ENCODE data around the gene C12orf43.

The C12orf43 gene

DNA sequence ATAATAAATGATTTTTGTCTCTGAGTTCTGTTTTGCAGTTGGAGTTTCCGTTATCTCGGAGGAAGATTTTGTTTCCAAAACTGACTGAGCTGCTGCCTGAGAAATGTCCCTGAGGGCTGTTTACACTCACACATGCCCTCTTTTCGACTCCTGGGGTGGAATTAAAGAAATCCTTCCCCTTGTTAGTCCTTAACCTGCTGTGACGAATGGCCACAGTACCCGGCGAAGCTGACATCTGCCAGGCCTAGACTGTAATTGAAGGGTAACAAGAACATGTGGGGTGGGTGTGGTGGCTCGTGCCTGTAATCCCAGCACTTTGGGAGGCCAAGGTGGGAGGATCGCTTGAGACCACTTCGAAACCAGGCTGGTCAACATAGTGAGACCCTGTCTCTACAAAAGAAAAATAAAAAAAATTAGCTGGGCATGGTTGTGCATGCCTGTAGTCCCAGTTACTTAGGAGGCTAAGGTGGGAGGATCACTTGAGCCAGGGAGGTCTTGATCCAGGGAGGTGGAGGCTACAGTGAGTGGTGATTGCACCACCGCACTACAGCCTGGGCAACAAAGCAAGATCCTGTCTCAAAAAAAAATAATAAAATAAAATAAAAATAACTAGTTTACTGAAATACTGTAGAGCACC, 14.4 kb upstream of the C12orf43 start:
- DNase-seq (ENCODE audit: low read depth, low spot score): no peak
- no peak overlapping the region for H3K27ac ChIP-seq (ENCODE audit: low read length)
- 0 out of 2 replicates have a peak, but pooled peaks cover 2% of the 10 kb centered on the region for H3K4me1 ChIP-seq (ENCODE audit: control insufficient read depth, insufficient read depth, low read length)
- no peak overlapping the region for H3K4me3 ChIP-seq (ENCODE audit: low read length)
- H3K9me3 ChIP-seq (ENCODE audit: control insufficient read depth, insufficient read depth, low read length): no peaks in the 10 kb centered on the region; the same call in 1 of the 2 replicates
- H3K36me3 ChIP-seq (ENCODE audit: control insufficient read depth, insufficient read depth, low read length): no peaks in the 10 kb centered on the region
- WGBS (ENCODE audit: insufficient coverage, insufficient read length): no CpG with 5 or more reads among the region's 10 CpGs
- H3K27me3 ChIP-seq (ENCODE audit: control insufficient read depth, insufficient read depth, low read length): no peaks in the 10 kb centered on the region

DNA sequence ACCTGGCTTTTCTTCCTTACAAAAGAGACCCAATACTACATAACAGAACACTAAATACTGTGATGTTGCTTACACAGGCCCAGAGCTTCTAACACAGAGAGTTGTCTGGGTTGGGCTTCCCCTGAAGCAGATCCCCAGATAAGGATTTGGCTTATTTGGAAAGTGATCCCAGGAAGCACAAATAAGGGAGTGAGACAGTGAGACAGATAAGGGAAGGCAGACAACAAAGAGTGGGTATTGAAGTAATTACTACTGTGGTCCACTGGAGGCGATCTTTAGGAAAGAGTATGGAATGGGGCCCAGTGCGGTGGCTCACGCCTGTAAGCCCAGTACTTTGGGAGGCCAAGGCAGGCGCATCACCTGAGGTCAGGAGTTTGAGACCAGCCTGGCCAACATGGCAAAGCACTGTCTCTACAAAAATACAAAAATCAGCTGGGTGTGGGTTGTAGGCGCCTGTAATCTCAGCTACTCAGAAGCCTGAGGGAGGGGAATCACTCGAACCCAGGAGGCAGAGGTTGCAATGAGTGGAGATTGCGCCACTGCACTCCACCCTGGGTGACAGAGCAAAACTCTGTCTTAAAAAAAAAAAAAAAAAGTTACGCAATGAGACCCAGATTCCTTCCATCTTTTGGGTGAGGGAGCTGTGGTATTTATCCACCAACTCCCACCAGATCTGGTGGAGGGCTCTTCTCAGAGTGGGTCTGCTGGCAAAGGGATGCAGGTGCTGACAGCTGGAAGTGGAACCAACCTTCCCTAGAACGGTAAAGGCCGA, 10.2 kb upstream of the C12orf43 start:
- H3K4me1 ChIP-seq (ENCODE audit: control insufficient read depth, insufficient read depth, low read length): 0 out of 2 replicates have a peak, but pooled peaks cover 2% of the 10 kb centered on the region
- H3K9me3 ChIP-seq (ENCODE audit: control insufficient read depth, insufficient read depth, low read length): no peaks in the 10 kb centered on the region
- no peak overlapping the region for H3K4me3 ChIP-seq (ENCODE audit: low read length)
- H3K36me3 ChIP-seq (ENCODE audit: control insufficient read depth, insufficient read depth, low read length): no peaks in the 10 kb centered on the region
- WGBS (ENCODE audit: insufficient coverage, insufficient read length): no CpG with 5 or more reads among the region's 10 CpGs
- no peak for DNase-seq (ENCODE audit: low read depth, low spot score)
- H3K27me3 ChIP-seq (ENCODE audit: control insufficient read depth, insufficient read depth, low read length): no peaks in the 10 kb centered on the region
- no peak overlapping the region for H3K27ac ChIP-seq (ENCODE audit: low read length)

DNA sequence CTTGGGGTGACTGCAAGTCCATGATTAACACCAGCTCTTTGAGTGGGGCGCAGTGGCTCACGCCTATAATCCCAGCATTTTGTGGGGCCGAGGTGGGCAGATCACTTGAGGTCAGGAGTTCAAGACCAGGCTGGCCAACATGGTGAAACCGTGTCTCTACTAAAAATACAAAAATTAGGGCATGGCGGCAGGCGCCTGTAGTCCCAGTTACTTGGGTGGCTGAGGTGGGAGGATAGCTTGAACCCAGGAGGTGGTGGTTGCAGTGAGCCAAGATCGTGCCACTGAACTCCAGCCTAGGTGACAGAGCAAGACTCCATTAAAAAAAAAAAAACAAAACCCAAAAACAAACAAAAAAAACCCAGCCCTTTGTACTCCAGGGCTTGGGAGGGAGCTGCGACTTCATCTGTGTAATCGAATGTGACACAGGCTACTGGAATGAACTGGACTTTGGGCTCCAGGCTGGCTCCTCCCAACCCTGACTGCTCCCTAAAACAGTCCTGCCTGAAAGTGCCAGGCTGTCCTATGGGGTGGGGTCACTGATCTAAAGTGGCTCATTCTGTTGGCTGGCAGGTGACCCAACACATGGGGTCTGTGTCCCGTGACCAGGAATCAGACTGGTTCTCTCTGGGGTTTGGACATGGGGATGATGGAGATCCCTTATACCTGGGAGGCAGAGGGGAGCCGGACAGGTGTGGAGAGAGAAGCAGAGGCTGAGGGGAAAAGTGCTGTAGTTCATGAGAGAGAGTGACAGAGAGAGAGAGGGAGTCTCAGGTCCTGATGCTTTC, 9.3 kb upstream of the C12orf43 start:
- WGBS (ENCODE audit: insufficient coverage, insufficient read length): no CpG with 5 or more reads among the region's 11 CpGs
- Histone ChIP-seq H3K27me3 (ENCODE audit: control insufficient read depth, insufficient read depth, low read length) (no peaks in the 10 kb centered on the region), H3K4me1 (ENCODE audit: control insufficient read depth, insufficient read depth, low read length) (no peaks in the 10 kb centered on the region), H3K9me3 (ENCODE audit: control insufficient read depth, insufficient read depth, low read length) (no peaks in the 10 kb centered on the region), H3K36me3 (ENCODE audit: control insufficient read depth, insufficient read depth, low read length) (no peaks in the 10 kb centered on the region), H3K27ac (ENCODE audit: low read length) (no peak overlapping the region), H3K4me3 (ENCODE audit: low read length) (no peak overlapping the region)
- DNase-seq (ENCODE audit: low read depth, low spot score): no peak

DNA sequence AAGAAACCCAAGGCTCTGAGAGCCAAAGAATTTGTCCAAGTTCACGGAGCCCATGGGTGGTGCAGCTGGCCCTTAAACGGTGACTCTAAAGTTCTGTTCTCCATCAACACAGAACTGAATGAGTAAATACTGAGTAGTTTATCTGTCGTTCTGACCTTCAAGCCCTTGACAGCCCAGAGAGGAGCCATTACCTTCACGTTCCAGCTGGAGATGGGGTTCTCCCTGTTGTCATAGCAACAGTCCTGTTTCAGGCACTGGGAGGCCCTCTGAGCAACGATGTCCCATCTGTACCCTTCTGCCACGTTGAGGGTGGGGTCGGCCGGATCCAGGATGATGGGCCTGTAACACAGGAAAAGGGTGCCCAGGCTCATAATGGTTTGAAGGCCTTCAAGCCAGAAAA, 7.5 kb upstream of the C12orf43 start:
- Histone ChIP-seq H3K27ac (ENCODE audit: low read length) (no peak overlapping the region), H3K27me3 (ENCODE audit: control insufficient read depth, insufficient read depth, low read length) (no peaks in the 10 kb centered on the region), H3K4me3 (ENCODE audit: low read length) (no peak overlapping the region), H3K4me1 (ENCODE audit: control insufficient read depth, insufficient read depth, low read length) (no peaks in the 10 kb centered on the region), H3K9me3 (ENCODE audit: control insufficient read depth, insufficient read depth, low read length) (no peaks in the 10 kb centered on the region), H3K36me3 (ENCODE audit: control insufficient read depth, insufficient read depth, low read length) (no peaks in the 10 kb centered on the region)
- no peak for DNase-seq (ENCODE audit: low read depth, low spot score)
- no CpG with 5 or more reads among the region's 8 CpGs for WGBS (ENCODE audit: insufficient coverage, insufficient read length)

DNA sequence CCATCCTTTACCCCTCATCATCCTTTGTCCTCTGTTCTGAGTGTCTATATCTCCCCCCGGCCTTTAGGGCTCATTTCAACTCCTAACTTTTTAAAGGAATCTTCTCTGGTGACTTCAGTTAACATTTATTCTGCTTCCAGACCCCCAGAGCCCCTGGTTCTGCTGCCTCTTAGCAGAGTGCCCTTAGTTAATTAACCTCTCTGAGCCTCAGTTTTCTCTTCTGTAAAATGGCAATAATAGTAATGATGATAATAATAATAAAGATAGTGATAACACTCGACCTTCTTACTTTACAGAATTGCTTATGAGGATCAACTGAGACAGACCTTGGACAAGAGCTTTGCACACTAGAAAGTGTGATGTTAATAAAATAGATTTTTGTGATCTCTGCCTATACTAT, 6.4 kb upstream of the C12orf43 start:
- H3K9me3 ChIP-seq (ENCODE audit: control insufficient read depth, insufficient read depth, low read length): no peaks in the 10 kb centered on the region
- H3K27me3 ChIP-seq (ENCODE audit: control insufficient read depth, insufficient read depth, low read length): no peaks in the 10 kb centered on the region
- no peaks in the 10 kb centered on the region for H3K4me1 ChIP-seq (ENCODE audit: control insufficient read depth, insufficient read depth, low read length)
- no peak overlapping the region for H3K4me3 ChIP-seq (ENCODE audit: low read length)
- no peaks in the 10 kb centered on the region for H3K36me3 ChIP-seq (ENCODE audit: control insufficient read depth, insufficient read depth, low read length)
- no peak for DNase-seq (ENCODE audit: low read depth, low spot score)
- no peak overlapping the region for H3K27ac ChIP-seq (ENCODE audit: low read length)
- WGBS (ENCODE audit: insufficient coverage, insufficient read length): no CpG with 5 or more reads among the region's 2 CpGs

DNA sequence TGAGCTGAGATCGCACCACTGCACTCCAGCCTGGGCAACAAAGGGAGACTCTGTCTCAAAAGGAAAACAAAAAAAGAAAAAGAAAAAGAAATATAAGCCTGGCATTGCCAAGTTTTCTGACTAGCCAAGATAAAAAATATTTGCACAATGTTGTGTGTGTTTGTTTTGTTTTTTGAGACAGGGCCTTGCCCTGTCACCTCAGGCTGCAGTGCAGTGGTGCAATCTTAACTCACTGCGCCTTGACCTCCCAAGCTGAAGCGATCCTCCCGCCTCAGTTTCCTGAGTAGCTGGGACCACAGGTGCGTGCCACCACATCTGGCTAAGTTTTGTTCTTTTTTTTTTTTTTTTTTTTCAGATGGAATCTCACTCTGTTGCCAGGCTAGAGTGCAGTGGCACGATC, 5.5 kb upstream of the C12orf43 start:
- H3K4me3 ChIP-seq (ENCODE audit: low read length): no peak overlapping the region
- no peak for DNase-seq (ENCODE audit: low read depth, low spot score)
- H3K36me3 ChIP-seq (ENCODE audit: control insufficient read depth, insufficient read depth, low read length): no peaks in the 10 kb centered on the region
- no CpG with 5 or more reads among the region's 6 CpGs for WGBS (ENCODE audit: insufficient coverage, insufficient read length)
- H3K9me3 ChIP-seq (ENCODE audit: control insufficient read depth, insufficient read depth, low read length): no peaks in the 10 kb centered on the region
- H3K27ac ChIP-seq (ENCODE audit: low read length): no peak overlapping the region
- H3K27me3 ChIP-seq (ENCODE audit: control insufficient read depth, insufficient read depth, low read length): no peaks in the 10 kb centered on the region
- H3K4me1 ChIP-seq (ENCODE audit: control insufficient read depth, insufficient read depth, low read length): no peaks in the 10 kb centered on the region

DNA sequence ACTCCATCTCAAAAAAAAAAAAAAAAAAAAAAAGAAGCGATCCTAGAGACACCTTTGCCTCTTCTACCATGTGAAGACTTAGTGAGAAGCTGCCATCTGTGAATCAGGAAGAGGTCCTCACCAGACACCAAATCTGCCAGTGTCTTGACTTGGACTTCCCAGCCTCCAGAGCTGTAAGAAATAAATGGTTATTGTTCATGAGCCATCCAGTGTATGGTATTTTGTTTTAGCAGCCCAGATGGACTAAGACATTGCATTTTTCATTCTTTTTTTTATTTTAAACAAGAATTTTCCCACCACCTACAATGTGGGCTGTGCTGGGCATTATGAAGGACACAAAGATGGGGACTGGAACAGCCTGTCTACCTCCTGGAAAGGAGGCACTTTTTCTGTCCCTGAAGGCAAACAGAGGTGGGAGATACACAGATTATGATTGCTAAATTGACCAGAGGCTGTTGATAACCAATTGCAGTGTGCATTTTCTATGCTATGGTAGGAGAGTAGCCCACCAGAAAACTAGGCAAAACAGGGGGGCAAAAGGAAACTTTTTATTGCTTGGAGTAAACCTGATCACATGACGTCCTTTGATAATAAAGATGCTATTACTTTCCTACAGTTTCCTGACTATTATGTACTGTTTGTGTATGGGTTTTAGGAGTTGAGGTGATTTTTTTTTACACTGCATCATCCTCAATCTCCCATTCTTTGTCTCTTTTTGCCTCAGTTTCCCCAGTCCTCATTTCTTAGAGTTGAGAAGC, 2.8 kb upstream of the C12orf43 start:
- no peaks in the 10 kb centered on the region for H3K4me1 ChIP-seq (ENCODE audit: control insufficient read depth, insufficient read depth, low read length)
- no peaks in the 10 kb centered on the region for H3K9me3 ChIP-seq (ENCODE audit: control insufficient read depth, insufficient read depth, low read length)
- WGBS (ENCODE audit: insufficient coverage, insufficient read length): no CpG with 5 or more reads among the region's 2 CpGs
- no peak for DNase-seq (ENCODE audit: low read depth, low spot score)
- H3K27ac ChIP-seq (ENCODE audit: low read length): no peak overlapping the region
- no peaks in the 10 kb centered on the region for H3K27me3 ChIP-seq (ENCODE audit: control insufficient read depth, insufficient read depth, low read length)
- H3K36me3 ChIP-seq (ENCODE audit: control insufficient read depth, insufficient read depth, low read length): no peaks in the 10 kb centered on the region
- H3K4me3 ChIP-seq (ENCODE audit: low read length): no peak overlapping the region

DNA sequence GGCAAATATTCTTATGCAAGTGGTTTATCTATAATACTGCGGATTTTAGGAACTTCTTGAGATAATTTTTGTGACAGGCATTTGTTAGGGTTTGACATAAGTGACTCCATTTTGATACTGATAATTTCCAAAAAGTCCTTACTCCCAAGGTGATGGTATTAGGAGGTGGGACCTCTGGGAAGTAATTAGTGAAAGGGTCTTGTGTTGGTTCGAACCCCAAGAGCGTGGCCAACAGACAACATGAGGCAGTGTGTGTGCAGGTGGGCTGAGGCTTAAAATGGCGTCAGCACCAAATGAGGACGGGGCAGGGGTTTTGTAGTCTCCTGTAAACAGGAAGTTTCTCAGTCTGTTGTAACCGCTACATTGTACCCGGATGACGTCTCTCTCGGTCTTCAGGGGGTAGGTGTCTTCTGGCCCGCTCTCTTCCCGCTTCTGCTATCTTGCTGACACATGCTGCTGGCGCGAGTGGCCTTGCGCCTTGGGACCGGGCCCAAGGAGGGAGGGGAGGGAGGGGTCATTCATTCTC, 1.7 kb upstream of the C12orf43 start:
- Histone ChIP-seq H3K27ac (ENCODE audit: low read length) (no peak overlapping the region), H3K36me3 (ENCODE audit: control insufficient read depth, insufficient read depth, low read length) (no peaks in the 10 kb centered on the region), H3K9me3 (ENCODE audit: control insufficient read depth, insufficient read depth, low read length) (no peaks in the 10 kb centered on the region), H3K27me3 (ENCODE audit: control insufficient read depth, insufficient read depth, low read length) (no peaks in the 10 kb centered on the region), H3K4me1 (ENCODE audit: control insufficient read depth, insufficient read depth, low read length) (no peaks in the 10 kb centered on the region), H3K4me3 (ENCODE audit: low read length) (no peak overlapping the region)
- DNase-seq (ENCODE audit: low read depth, low spot score): no peak
- no CpG with 5 or more reads among the region's 15 CpGs for WGBS (ENCODE audit: insufficient coverage, insufficient read length)

DNA sequence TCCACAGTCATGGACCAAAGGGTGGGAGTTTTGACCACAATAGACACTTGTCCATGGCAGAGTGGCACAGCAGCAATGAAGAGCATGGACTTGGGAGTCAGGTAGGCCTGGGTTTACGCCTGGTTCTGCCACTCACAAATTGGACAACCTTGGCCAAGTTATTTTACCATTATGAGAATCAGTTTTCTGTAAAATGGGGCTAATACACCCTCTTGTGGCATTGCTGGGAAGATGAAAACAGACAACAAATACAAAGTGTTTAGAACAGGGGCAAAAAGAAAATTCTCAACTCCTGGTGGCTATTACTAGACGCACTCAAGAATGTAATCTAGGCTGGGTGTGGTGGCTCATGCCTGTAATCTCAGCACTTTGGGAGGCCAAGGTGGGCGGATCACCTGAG, 2.6 kb downstream of the C12orf43 start:
- Histone ChIP-seq H3K4me3 (ENCODE audit: low read length) (no peak overlapping the region), H3K36me3 (ENCODE audit: control insufficient read depth, insufficient read depth, low read length) (peaks cover 13% of the 10 kb centered on the region; the same call in 1 of the 2 replicates), H3K9me3 (ENCODE audit: control insufficient read depth, insufficient read depth, low read length) (no peaks in the 10 kb centered on the region), H3K27me3 (ENCODE audit: control insufficient read depth, insufficient read depth, low read length) (no peaks in the 10 kb centered on the region), H3K27ac (ENCODE audit: low read length) (no peak overlapping the region), H3K4me1 (ENCODE audit: control insufficient read depth, insufficient read depth, low read length) (no peaks in the 10 kb centered on the region)
- no peak for DNase-seq (ENCODE audit: low read depth, low spot score)
- WGBS (ENCODE audit: insufficient coverage, insufficient read length): no CpG with 5 or more reads among the region's 3 CpGs

DNA sequence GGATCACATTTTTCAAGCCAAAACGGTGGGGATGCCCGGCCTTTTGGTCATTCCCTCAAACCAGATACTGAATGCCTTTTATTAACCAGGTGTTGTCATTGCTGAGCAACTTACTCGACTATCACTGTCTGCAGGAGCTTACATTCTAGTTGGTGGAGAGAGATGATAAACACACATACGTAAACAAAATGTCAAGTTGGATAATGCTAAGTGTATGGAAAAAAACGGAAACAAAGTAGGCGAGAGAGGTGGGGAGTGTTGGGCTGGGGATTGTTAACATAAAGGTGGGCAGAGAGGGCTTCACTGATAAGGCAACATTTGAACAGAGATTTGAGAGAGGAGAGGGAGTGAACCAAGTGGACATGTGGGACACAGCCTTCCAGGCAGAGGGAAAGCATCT, 4.5 kb downstream of the C12orf43 start:
- DNase-seq (ENCODE audit: low read depth, low spot score): no peak
- H3K4me3 ChIP-seq (ENCODE audit: low read length): no peak overlapping the region
- H3K9me3 ChIP-seq (ENCODE audit: control insufficient read depth, insufficient read depth, low read length): no peaks in the 10 kb centered on the region
- peaks cover 20% of the 10 kb centered on the region; the same call in 1 of the 2 replicates for H3K36me3 ChIP-seq (ENCODE audit: control insufficient read depth, insufficient read depth, low read length)
- WGBS (ENCODE audit: insufficient coverage, insufficient read length): 100% methylated on average over 2 of the region's 6 CpGs
- no peaks in the 10 kb centered on the region for H3K4me1 ChIP-seq (ENCODE audit: control insufficient read depth, insufficient read depth, low read length)
- H3K27ac ChIP-seq (ENCODE audit: low read length): no peak overlapping the region
- no peaks in the 10 kb centered on the region for H3K27me3 ChIP-seq (ENCODE audit: control insufficient read depth, insufficient read depth, low read length)
